ENCODE results near the gene DQX1. TPM values are rescaled to one million over a fixed set of nuclear protein-coding genes. Genes with fewer than 3 reads are reported as not detected.

Gene DQX1
- total and polyA plus RNA-seq, 9 of the 15 experiments (the other 6 are each of a cell fraction or from before 2014, with no cell fraction given) = 0.04 to 0.38 (median 0.18) TPM; not detected in 1

DNA sequence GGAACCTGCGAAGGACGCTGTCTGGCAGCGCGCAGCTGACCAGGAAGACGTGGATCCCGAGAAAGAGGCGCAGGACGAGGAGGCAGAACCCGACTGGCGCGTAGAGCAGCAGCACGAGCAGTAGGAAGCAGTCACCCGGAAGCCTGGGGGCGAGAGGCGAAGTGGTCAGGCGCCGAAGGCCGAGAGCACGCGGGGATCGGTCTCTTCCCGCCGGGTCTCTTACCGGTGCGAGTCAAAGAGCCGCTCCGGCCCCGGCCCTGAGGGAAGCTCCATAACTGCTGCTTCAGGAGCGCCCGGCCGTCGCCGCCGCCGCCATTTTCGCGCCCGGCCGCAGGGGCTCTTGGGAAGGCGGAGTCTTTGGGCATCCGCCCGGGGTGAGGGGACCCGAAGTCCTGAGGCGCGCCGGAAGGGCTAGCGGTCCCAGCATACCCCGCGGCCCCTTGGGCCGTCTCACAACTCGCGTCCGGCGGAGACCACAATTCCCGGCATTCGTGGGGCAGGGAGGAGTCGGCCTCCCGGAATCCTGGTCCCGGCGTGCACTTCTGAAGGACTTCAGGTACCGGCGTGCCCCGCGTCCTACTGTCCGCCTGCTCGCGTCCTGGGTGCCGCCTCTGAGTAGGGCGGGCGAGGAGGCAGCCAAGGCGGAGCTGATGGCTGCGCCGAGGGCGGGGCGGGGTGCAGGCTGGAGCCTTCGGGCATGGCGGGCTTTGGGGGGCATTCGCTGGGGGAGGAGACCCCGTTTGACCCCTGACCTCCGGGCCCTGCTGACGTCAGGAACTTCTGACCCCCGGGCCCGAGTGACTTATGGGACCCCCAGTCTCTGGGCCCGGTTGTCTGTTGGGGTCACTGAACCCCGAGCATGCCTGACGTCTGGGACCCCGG is 3.6 kb upstream of the DQX1 start, which contains the start of the genes AUP1 and HTRA2 (continued):
- TF ChIP-seq, protein P1, sequence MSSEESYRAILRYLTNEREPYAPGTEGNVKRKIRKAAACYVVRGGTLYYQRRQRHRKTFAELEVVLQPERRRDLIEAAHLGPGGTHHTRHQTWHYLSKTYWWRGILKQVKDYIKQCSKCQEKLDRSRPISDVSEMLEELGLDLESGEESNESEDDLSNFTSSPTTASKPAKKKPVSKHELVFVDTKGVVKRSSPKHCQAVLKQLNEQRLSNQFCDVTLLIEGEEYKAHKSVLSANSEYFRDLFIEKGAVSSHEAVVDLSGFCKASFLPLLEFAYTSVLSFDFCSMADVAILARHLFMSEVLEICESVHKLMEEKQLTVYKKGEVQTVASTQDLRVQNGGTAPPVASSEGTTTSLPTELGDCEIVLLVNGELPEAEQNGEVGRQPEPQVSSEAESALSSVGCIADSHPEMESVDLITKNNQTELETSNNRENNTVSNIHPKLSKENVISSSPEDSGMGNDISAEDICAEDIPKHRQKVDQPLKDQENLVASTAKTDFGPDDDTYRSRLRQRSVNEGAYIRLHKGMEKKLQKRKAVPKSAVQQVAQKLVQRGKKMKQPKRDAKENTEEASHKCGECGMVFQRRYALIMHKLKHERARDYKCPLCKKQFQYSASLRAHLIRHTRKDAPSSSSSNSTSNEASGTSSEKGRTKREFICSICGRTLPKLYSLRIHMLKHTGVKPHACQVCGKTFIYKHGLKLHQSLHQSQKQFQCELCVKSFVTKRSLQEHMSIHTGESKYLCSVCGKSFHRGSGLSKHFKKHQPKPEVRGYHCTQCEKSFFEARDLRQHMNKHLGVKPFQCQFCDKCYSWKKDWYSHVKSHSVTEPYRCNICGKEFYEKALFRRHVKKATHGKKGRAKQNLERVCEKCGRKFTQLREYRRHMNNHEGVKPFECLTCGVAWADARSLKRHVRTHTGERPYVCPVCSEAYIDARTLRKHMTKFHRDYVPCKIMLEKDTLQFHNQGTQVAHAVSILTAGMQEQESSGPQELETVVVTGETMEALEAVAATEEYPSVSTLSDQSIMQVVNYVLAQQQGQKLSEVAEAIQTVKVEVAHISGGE (CRISPR knock-in tag; IDR thresholded peaks at IDR 0.05) = peak in 2 of 3 experiments; percentile 75 to 97; a peak in 5 of 6 replicates
- TF ChIP-seq POLR2G (IDR thresholded peaks at IDR 0.05; ENCODE audit: low read depth, low read length) (peak; percentile 95), PTTG1 (tag; IDR thresholded peaks at IDR 0.05; ENCODE audit: low read depth) (no peak), SMARCA4 (IDR thresholded peaks at IDR 0.05) (no peak), NFIX (CRISPR knock-in tag; IDR thresholded peaks at IDR 0.05; ENCODE audit: low read depth) (no peak), ZNF140 (CRISPR knock-in tag; IDR thresholded peaks at IDR 0.05) (no peak), KHSRP (IDR thresholded peaks at IDR 0.05) (no peak), PTBP1 (IDR thresholded peaks at IDR 0.05; ENCODE audit: low read depth, low read length) (no peak), RBM39 (optimal IDR thresholded peaks at IDR 0.05; ENCODE audit: low read depth, low read length) (no peak), MAFK (IDR thresholded peaks at IDR 0.05; ENCODE audit: low read length) (no peak), MCM2 (IDR thresholded peaks at IDR 0.05; ENCODE audit: low read depth) (no peak), ATF7 (IDR thresholded peaks at IDR 0.05) (peak; percentile 75), LEF1 (IDR thresholded peaks at IDR 0.05) (no peak)
- TF ChIP-seq, protein P2, sequence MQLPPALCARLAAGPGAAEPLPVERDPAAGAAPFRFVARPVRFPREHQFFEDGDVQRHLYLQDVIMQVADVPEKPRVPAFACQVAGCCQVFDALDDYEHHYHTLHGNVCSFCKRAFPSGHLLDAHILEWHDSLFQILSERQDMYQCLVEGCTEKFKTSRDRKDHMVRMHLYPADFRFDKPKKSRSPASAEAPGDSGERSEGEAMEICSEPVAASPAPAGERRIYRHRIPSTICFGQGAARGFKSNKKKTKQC (CRISPR knock-in tag; IDR thresholded peaks at IDR 0.05) = peak; percentile 26
- TF ChIP-seq, protein P3, sequence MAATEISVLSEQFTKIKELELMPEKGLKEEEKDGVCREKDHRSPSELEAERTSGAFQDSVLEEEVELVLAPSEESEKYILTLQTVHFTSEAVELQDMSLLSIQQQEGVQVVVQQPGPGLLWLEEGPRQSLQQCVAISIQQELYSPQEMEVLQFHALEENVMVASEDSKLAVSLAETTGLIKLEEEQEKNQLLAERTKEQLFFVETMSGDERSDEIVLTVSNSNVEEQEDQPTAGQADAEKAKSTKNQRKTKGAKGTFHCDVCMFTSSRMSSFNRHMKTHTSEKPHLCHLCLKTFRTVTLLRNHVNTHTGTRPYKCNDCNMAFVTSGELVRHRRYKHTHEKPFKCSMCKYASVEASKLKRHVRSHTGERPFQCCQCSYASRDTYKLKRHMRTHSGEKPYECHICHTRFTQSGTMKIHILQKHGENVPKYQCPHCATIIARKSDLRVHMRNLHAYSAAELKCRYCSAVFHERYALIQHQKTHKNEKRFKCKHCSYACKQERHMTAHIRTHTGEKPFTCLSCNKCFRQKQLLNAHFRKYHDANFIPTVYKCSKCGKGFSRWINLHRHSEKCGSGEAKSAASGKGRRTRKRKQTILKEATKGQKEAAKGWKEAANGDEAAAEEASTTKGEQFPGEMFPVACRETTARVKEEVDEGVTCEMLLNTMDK (IDR thresholded peaks at IDR 0.05; ENCODE audit: borderline replicate concordance, insufficient read depth, low read depth, low read length, poor library complexity, severe bottlenecking) = no peak
- TF ChIP-seq, protein P4, sequence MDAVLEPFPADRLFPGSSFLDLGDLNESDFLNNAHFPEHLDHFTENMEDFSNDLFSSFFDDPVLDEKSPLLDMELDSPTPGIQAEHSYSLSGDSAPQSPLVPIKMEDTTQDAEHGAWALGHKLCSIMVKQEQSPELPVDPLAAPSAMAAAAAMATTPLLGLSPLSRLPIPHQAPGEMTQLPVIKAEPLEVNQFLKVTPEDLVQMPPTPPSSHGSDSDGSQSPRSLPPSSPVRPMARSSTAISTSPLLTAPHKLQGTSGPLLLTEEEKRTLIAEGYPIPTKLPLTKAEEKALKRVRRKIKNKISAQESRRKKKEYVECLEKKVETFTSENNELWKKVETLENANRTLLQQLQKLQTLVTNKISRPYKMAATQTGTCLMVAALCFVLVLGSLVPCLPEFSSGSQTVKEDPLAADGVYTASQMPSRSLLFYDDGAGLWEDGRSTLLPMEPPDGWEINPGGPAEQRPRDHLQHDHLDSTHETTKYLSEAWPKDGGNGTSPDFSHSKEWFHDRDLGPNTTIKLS (IDR thresholded peaks at IDR 0.05; ENCODE audit: borderline replicate concordance, low read depth) = peak; percentile 81
- TF ChIP-seq, protein P5, sequence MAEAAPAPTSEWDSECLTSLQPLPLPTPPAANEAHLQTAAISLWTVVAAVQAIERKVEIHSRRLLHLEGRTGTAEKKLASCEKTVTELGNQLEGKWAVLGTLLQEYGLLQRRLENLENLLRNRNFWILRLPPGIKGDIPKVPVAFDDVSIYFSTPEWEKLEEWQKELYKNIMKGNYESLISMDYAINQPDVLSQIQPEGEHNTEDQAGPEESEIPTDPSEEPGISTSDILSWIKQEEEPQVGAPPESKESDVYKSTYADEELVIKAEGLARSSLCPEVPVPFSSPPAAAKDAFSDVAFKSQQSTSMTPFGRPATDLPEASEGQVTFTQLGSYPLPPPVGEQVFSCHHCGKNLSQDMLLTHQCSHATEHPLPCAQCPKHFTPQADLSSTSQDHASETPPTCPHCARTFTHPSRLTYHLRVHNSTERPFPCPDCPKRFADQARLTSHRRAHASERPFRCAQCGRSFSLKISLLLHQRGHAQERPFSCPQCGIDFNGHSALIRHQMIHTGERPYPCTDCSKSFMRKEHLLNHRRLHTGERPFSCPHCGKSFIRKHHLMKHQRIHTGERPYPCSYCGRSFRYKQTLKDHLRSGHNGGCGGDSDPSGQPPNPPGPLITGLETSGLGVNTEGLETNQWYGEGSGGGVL (CRISPR knock-in tag; IDR thresholded peaks at IDR 0.05) = no peak

Measured in K562 (cell line).